Measurements from ENCODE around the gene OR6J1.

DNA sequence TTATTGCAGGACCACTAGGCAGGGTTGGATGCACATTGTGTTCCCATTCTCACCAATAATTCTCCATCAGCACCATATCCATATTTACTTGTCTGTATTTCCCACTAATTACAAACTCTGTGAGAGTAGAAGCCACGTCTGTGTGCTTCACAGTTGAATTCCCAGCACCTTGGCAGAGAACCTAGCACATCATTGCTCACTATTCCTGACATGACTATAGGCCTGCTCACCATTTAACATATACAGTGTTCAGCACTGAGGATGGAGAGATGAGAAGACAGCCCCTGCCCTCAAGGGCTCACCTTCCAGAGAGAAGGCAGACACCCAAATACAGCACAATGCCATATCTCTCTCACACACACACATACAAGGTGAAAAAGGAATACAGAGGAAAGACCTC lies 60.2 kb downstream of the OR6J1 start:
- TF ChIP-seq, protein P1, sequence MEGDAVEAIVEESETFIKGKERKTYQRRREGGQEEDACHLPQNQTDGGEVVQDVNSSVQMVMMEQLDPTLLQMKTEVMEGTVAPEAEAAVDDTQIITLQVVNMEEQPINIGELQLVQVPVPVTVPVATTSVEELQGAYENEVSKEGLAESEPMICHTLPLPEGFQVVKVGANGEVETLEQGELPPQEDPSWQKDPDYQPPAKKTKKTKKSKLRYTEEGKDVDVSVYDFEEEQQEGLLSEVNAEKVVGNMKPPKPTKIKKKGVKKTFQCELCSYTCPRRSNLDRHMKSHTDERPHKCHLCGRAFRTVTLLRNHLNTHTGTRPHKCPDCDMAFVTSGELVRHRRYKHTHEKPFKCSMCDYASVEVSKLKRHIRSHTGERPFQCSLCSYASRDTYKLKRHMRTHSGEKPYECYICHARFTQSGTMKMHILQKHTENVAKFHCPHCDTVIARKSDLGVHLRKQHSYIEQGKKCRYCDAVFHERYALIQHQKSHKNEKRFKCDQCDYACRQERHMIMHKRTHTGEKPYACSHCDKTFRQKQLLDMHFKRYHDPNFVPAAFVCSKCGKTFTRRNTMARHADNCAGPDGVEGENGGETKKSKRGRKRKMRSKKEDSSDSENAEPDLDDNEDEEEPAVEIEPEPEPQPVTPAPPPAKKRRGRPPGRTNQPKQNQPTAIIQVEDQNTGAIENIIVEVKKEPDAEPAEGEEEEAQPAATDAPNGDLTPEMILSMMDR (tag by site-specific recombination; IDR thresholded peaks at IDR 0.05): no peak
- TF ChIP-seq TRIM28 (IDR thresholded peaks at IDR 0.05; ENCODE audit: borderline replicate concordance, low read length): no peak
- TF ChIP-seq, protein P2, sequence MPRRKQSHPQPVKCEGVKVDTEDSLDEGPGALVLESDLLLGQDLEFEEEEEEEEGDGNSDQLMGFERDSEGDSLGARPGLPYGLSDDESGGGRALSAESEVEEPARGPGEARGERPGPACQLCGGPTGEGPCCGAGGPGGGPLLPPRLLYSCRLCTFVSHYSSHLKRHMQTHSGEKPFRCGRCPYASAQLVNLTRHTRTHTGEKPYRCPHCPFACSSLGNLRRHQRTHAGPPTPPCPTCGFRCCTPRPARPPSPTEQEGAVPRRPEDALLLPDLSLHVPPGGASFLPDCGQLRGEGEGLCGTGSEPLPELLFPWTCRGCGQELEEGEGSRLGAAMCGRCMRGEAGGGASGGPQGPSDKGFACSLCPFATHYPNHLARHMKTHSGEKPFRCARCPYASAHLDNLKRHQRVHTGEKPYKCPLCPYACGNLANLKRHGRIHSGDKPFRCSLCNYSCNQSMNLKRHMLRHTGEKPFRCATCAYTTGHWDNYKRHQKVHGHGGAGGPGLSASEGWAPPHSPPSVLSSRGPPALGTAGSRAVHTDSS (tag by site-specific recombination; IDR thresholded peaks at IDR 0.05): no peak
- TF ChIP-seq, protein P3, sequence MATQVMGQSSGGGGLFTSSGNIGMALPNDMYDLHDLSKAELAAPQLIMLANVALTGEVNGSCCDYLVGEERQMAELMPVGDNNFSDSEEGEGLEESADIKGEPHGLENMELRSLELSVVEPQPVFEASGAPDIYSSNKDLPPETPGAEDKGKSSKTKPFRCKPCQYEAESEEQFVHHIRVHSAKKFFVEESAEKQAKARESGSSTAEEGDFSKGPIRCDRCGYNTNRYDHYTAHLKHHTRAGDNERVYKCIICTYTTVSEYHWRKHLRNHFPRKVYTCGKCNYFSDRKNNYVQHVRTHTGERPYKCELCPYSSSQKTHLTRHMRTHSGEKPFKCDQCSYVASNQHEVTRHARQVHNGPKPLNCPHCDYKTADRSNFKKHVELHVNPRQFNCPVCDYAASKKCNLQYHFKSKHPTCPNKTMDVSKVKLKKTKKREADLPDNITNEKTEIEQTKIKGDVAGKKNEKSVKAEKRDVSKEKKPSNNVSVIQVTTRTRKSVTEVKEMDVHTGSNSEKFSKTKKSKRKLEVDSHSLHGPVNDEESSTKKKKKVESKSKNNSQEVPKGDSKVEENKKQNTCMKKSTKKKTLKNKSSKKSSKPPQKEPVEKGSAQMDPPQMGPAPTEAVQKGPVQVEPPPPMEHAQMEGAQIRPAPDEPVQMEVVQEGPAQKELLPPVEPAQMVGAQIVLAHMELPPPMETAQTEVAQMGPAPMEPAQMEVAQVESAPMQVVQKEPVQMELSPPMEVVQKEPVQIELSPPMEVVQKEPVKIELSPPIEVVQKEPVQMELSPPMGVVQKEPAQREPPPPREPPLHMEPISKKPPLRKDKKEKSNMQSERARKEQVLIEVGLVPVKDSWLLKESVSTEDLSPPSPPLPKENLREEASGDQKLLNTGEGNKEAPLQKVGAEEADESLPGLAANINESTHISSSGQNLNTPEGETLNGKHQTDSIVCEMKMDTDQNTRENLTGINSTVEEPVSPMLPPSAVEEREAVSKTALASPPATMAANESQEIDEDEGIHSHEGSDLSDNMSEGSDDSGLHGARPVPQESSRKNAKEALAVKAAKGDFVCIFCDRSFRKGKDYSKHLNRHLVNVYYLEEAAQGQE (tag by site-specific recombination; IDR thresholded peaks at IDR 0.05): no peak
- TF ChIP-seq ZNF776 (tag by site-specific recombination; IDR thresholded peaks at IDR 0.05; ENCODE audit: borderline replicate concordance): no peak
- no peak for TF ChIP-seq ZNF311 (tag by site-specific recombination; IDR thresholded peaks at IDR 0.05; ENCODE audit: borderline replicate concordance)
- no peak for TF ChIP-seq ZNF169 (tag by site-specific recombination; IDR thresholded peaks at IDR 0.05)
- TF ChIP-seq ZNF19 (tag by site-specific recombination; IDR thresholded peaks at IDR 0.05; ENCODE audit: low read depth): no peak
- TF ChIP-seq KLF16 (tag by site-specific recombination; IDR thresholded peaks at IDR 0.05): no peak
- no peak for TF ChIP-seq ZNF48 (tag by site-specific recombination; IDR thresholded peaks at IDR 0.05)
- no peak for TF ChIP-seq ZNF184 (tag by site-specific recombination; IDR thresholded peaks at IDR 0.05)
- TF ChIP-seq ZNF404 (tag by site-specific recombination; IDR thresholded peaks at IDR 0.05): no peak
- no peak for TF ChIP-seq SP2 (tag by site-specific recombination; IDR thresholded peaks at IDR 0.05)
- no peak for TF ChIP-seq KLF8 (tag by site-specific recombination; IDR thresholded peaks at IDR 0.05)
